Activated CD8-positive, alpha-beta memory T cell treated with anti-CD3 and anti-CD28 coated beads, Interleukin-2, amount 50 U/mL, for 1 hour (primary cell): ENCODE results near the gene AIFM2.
"Not testable (repeated sequence)": the region's sequence is repeated elsewhere in the genome, so short reads cannot be mapped to it uniquely, and the experiment has no call there.

ENCODE experiments used
- DNase-seq: peaks from one replicate; pipeline ENCODE4 v3.0.0-alpha.2; 2020; ENCODE audit errors: extremely low read depth

AIFM2 gene

GRCh38 chr10:70092389-70092718 is 40.3 kb downstream of the AIFM2 start:
- DNase-seq = no peak

- no peak for DNase-seq
Observed at GRCh38 chr10:70090951-70091350, 41.7 kb downstream of the AIFM2 start.

- DNase-seq = no peak
Observed at GRCh38 chr10:70090013-70090412, 42.6 kb downstream of the AIFM2 start.

- no peak for DNase-seq
Observed at GRCh38 chr10:70088308-70088698, 44.3 kb downstream of the AIFM2 start.

- no peak for DNase-seq
Observed at GRCh38 chr10:70087616-70088307, 44.9 kb downstream of the AIFM2 start.

GRCh38 chr10:70085975-70086613 is 46.5 kb downstream of the AIFM2 start:
- no peak for DNase-seq

- DNase-seq = no peak
Observed at GRCh38 chr10:70084189-70084588, 48.4 kb downstream of the AIFM2 start.

GRCh38 chr10:70080789-70081188 is 51.8 kb downstream of the AIFM2 start:
- DNase-seq = not testable (repeated sequence)

- DNase-seq = no peak
Observed at GRCh38 chr10:70078937-70079336, 53.7 kb downstream of the AIFM2 start.

GRCh38 chr10:70078329-70078728 is 54.3 kb downstream of the AIFM2 start:
- no peak for DNase-seq

GRCh38 chr10:70074971-70075370 is 57.7 kb downstream of the AIFM2 start:
- DNase-seq = no peak

GRCh38 chr10:70074165-70074564 is 58.5 kb downstream of the AIFM2 start:
- no peak for DNase-seq

GRCh38 chr10:70070834-70071233 is 61.8 kb downstream of the AIFM2 start:
- no peak for DNase-seq

- DNase-seq = no peak
Observed at GRCh38 chr10:70069346-70069745, 63.3 kb downstream of the AIFM2 start.

- DNase-seq = no peak
Observed at GRCh38 chr10:70068925-70069324, 63.7 kb downstream of the AIFM2 start.

GRCh38 chr10:70067586-70067985 is 65.0 kb downstream of the AIFM2 start:
- no peak for DNase-seq

- DNase-seq = no peak
Observed at GRCh38 chr10:70066190-70066589, 66.4 kb downstream of the AIFM2 start.

GRCh38 chr10:70064486-70064885 is 68.1 kb downstream of the AIFM2 start:
- no peak for DNase-seq

- DNase-seq = no peak
Observed at GRCh38 chr10:70063418-70064098, 69.1 kb downstream of the AIFM2 start.
